H1 (cell line): Measurements from ENCODE around the gene AASDH. TPM values are rescaled to one million over a fixed set of nuclear protein-coding genes. Genes with fewer than 3 reads are reported as not detected.

ENCODE experiments used
- CTCF ChIA-PET: fragments of 300-600 bp; sonication (Branson Sonifier 250); formaldehyde crosslinking; loops from one replicate; lab custom pipeline; 2021; ENCODE audit not compliant: partially characterized antibody; lab: Charles Lee
- POLR2A ChIA-PET: fragments of 300-600 bp; sonication (Branson Sonifier 250); formaldehyde crosslinking; loops from one replicate; lab custom pipeline; 2021; ENCODE audit warnings: inconsistent platforms; ENCODE audit not compliant: partially characterized antibody; lab: Charles Lee
- DNase-seq, 2 experiments: peaks; one replicate each; pipeline versions ENCODE4 v3.0.0 to v3.0.0-alpha.2; 2010 to 2022; ENCODE audit warnings: low spot score in 2 of 2, low read depth in 1 of 2, mixed read lengths in 1 of 2
- FAIRE-seq: peaks from 2 replicates; lab custom pipeline; 2011; peaks lifted over from hg19 to GRCh38; lab: Jason Lieb, UNC
- H2AFZ ChIP-seq: 2 replicates; pipeline ENCODE4 v1.8.1; 2012; ENCODE audit warnings: low read length, inconsistent platforms
- H2AK5ac ChIP-seq: 2 replicates; pipeline ENCODE4 v1.6.1; 2013; ENCODE audit warnings: low read depth, low read length
- H2BK120ac ChIP-seq: replicated peaks from 2 replicates; pipeline ENCODE3; 2013; ENCODE audit warnings: low read depth, low read length, inconsistent platforms
- H2BK12ac ChIP-seq: 2 replicates; pipeline ENCODE4 v1.6.1; 2013; ENCODE audit warnings: low read depth, low read length
- H2BK15ac ChIP-seq: 2 replicates; pipeline ENCODE4 v1.6.1; 2013; ENCODE audit warnings: low read length
- H2BK20ac ChIP-seq: 2 replicates; pipeline ENCODE4 v1.6.1; 2013; ENCODE audit warnings: low read length
- H2BK5ac ChIP-seq: 2 replicates; pipeline ENCODE4 v1.6.1; 2013; ENCODE audit warnings: low read depth, low read length
- H3K14ac ChIP-seq: 2 replicates; pipeline ENCODE4 v1.6.1; 2013; ENCODE audit warnings: inconsistent platforms; ENCODE audit not compliant: insufficient read length
- H3K18ac ChIP-seq: 2 replicates; pipeline ENCODE4 v1.6.1; 2013; ENCODE audit warnings: low read length; ENCODE audit errors: extremely low read depth
- H3K23ac ChIP-seq: 2 replicates; pipeline ENCODE4 v1.6.1; 2013; ENCODE audit warnings: inconsistent platforms; ENCODE audit not compliant: insufficient read length
- H3K23me2 ChIP-seq: 2 replicates; pipeline ENCODE4 v1.6.1; 2013; ENCODE audit warnings: low read depth, low read length
- H3K27ac ChIP-seq: 2 replicates; pipeline ENCODE4 v1.6.1; 2011; ENCODE audit warnings: low read depth, low read length, inconsistent platforms
- H3K27me3 ChIP-seq, 4 experiments: replicated peaks in 1 of 4; 1 replicate in 1 of 4; 2 replicates in 3 of 4; pipeline versions ENCODE4 v1.6.1 to v1.8.1; 2011 to 2013; ENCODE audit warnings: low read length in 3 of 4, mild to moderate bottlenecking in 3 of 4, inconsistent platforms in 2 of 4, mixed read lengths in 2 of 4, moderate library complexity in 1 of 4; ENCODE audit not compliant: control insufficient read depth in 3 of 4, insufficient read depth in 3 of 4; ENCODE audit errors: extremely low read depth in 1 of 4
- H3K36me3 ChIP-seq, 4 experiments: 2 replicates each; pipeline versions ENCODE4 v1.6.1 to v1.8.1; 2011 to 2013; ENCODE audit warnings: mild to moderate bottlenecking in 4 of 4, low read length in 3 of 4, moderate library complexity in 2 of 4, control low read depth in 1 of 4, inconsistent platforms in 1 of 4; ENCODE audit not compliant: insufficient read depth in 4 of 4, control insufficient read depth in 2 of 4
- H3K4ac ChIP-seq: replicated peaks from 2 replicates; pipeline ENCODE3; 2013; ENCODE audit warnings: low read length, low read depth, mixed read lengths, inconsistent platforms; ENCODE audit not compliant: insufficient read length
- H3K4me1 ChIP-seq, 4 experiments: replicated peaks in 1 of 4; 1 replicate in 1 of 4; 2 replicates in 3 of 4; pipeline versions ENCODE4 v1.6.1 to v1.8.1; 2011 to 2013; ENCODE audit warnings: low read length in 3 of 4, inconsistent platforms in 2 of 4, mixed read lengths in 1 of 4; ENCODE audit not compliant: insufficient read depth in 4 of 4, control insufficient read depth in 3 of 4
- H3K4me2 ChIP-seq, 2 experiments: 2 replicates each; pipeline versions ENCODE4 v1.6.1 to v1.8.1; 2011 to 2013; ENCODE audit warnings: low read depth in 2 of 2, low read length in 2 of 2, control low read depth in 1 of 2, inconsistent platforms in 1 of 2, mild to moderate bottlenecking in 1 of 2; ENCODE audit not compliant: insufficient read depth in 1 of 2
- H3K4me3 ChIP-seq, 4 experiments: fragments of 200-600, 300-600 bp in 1 of 4; sonication (generic), shearing (Covaris generic), sonication (Bioruptor Twin) in 1 of 4; 2 replicates each; pipeline versions ENCODE4 v1.5.1 to v1.8.1; 2011 to 2016; ENCODE audit warnings: low read length in 4 of 4, low read depth in 3 of 4, control low read depth in 2 of 4, inconsistent platforms in 2 of 4, mild to moderate bottlenecking in 2 of 4, mixed read lengths in 1 of 4, moderate library complexity in 1 of 4; ENCODE audit not compliant: insufficient read depth in 2 of 4; ENCODE audit errors: extremely low read depth in 1 of 4
- H3K56ac ChIP-seq: replicated peaks from 2 replicates; pipeline ENCODE3; 2013; ENCODE audit warnings: low read depth, mild to moderate bottlenecking, mixed read lengths, low read length, inconsistent platforms; ENCODE audit not compliant: insufficient read length
- H3K79me1 ChIP-seq: 2 replicates; pipeline ENCODE4 v1.6.1; 2013; ENCODE audit warnings: low read depth, low read length, control low read depth
- H3K79me2 ChIP-seq, 2 experiments: 2 replicates each; pipeline versions ENCODE4 v1.6.1 to v1.8.1; 2012 to 2013; ENCODE audit warnings: low read length in 2 of 2, mild to moderate bottlenecking in 2 of 2, inconsistent platforms in 1 of 2; ENCODE audit not compliant: insufficient read depth in 2 of 2, control insufficient read depth in 1 of 2
- H3K9ac ChIP-seq, 4 experiments: replicated peaks in 1 of 4; 1 replicate in 1 of 4; 2 replicates in 3 of 4; pipeline versions ENCODE4 v1.6.1 to v1.8.1; 2011 to 2013; ENCODE audit warnings: low read depth in 3 of 4, low read length in 3 of 4, control low read depth in 2 of 4, mild to moderate bottlenecking in 2 of 4, moderate library complexity in 2 of 4, inconsistent platforms in 1 of 4; ENCODE audit errors: extremely low read depth in 1 of 4
- H3K9me3 ChIP-seq, 2 experiments: 2 replicates each; pipeline versions ENCODE4 v1.6.1 to v1.8.1; 2012 to 2013; ENCODE audit warnings: mild to moderate bottlenecking in 2 of 2, moderate library complexity in 2 of 2, control low read depth in 1 of 2, inconsistent platforms in 1 of 2, low read depth in 1 of 2, low read length in 1 of 2, mixed read lengths in 1 of 2; ENCODE audit not compliant: insufficient read depth in 2 of 2
- H4K20me1 ChIP-seq, 2 experiments: replicated peaks in 1 of 2; 2 replicates each; pipeline versions ENCODE3 to v1.8.1; 2011 to 2013; ENCODE audit warnings: inconsistent platforms in 2 of 2, low read length in 2 of 2, mild to moderate bottlenecking in 1 of 2; ENCODE audit not compliant: insufficient read depth in 2 of 2, control insufficient read depth in 1 of 2
- H4K5ac ChIP-seq: 2 replicates; pipeline ENCODE4 v1.6.1; 2013; ENCODE audit warnings: low read length, low read depth, mixed read lengths, inconsistent platforms; ENCODE audit not compliant: insufficient read length
- H4K8ac ChIP-seq: 2 replicates; pipeline ENCODE4 v1.8.0; 2013; ENCODE audit warnings: mild to moderate bottlenecking, moderate library complexity, low read length, inconsistent platforms; ENCODE audit not compliant: insufficient read depth; ENCODE audit errors: extremely low read depth
- H4K91ac ChIP-seq: replicated peaks from 2 replicates; pipeline ENCODE3; 2013; ENCODE audit warnings: low read length, mixed read lengths, inconsistent platforms; ENCODE audit not compliant: insufficient read length
- JUND ChIP-seq: IDR thresholded peaks from 2 replicates; pipeline ENCODE4 v1.6.1; 2011; ENCODE audit warnings: mild to moderate bottlenecking, improper control_type of control experiment, low read length
- KDM1A ChIP-seq: fragments of 200-600, 300-600 bp; sonication (generic); IDR thresholded peaks from 2 replicates; pipeline ENCODE4 v1.7.1; 2016; ENCODE audit warnings: mild to moderate bottlenecking, low read length, borderline replicate concordance
- KDM4A ChIP-seq: IDR thresholded peaks from one replicate; pipeline ENCODE4 v1.7.1; 2012; ENCODE audit warnings: low read depth, mild to moderate bottlenecking, moderate library complexity, low read length, inconsistent platforms; ENCODE audit not compliant: severe bottlenecking
- KDM5A ChIP-seq: fragments of 200-600 bp; IDR thresholded peaks from 2 replicates; pipeline ENCODE4 v1.7.1; 2012; ENCODE audit warnings: mild to moderate bottlenecking, low read length, inconsistent platforms, mixed read lengths
- POLR2AphosphoS5 ChIP-seq: IDR thresholded peaks from 2 replicates; pipeline ENCODE4 v1.6.1; 2011; ENCODE audit warnings: low read depth, low read length
- POU5F1 ChIP-seq: IDR thresholded peaks from 2 replicates; pipeline ENCODE4 v1.6.1; 2011; ENCODE audit warnings: low read depth, mild to moderate bottlenecking, low read length, moderate library complexity
- RXRA ChIP-seq: IDR thresholded peaks from 2 replicates; pipeline ENCODE4 v1.6.1; 2011; ENCODE audit warnings: low read depth, mild to moderate bottlenecking, low read length, moderate library complexity; ENCODE audit not compliant: insufficient read depth
- SIRT6 ChIP-seq: IDR thresholded peaks from one replicate; pipeline ENCODE4 v1.7.1; 2012; ENCODE audit warnings: low read length, inconsistent platforms
- SP2 ChIP-seq: IDR thresholded peaks from 2 replicates; pipeline ENCODE4 v1.6.1; 2012; ENCODE audit warnings: mild to moderate bottlenecking, low read length, inconsistent platforms
- SP4 ChIP-seq: IDR thresholded peaks from 2 replicates; pipeline ENCODE4 v1.6.1; 2012; ENCODE audit warnings: low read length, inconsistent platforms
- TAF7 ChIP-seq: optimal IDR thresholded peaks from 2 replicates; pipeline ENCODE3; 2011; ENCODE audit warnings: low read depth, mild to moderate bottlenecking, inconsistent platforms, low read length, moderate library complexity, borderline replicate concordance
- TCF12 ChIP-seq: IDR thresholded peaks from 2 replicates; pipeline ENCODE4 v1.6.1; 2011; ENCODE audit warnings: low read depth, mild to moderate bottlenecking, low read length
- WGBS, 2 experiments: shearing (Covaris generic) in 1 of 2; methylation state at CpG; one replicate each; pipeline versions ENCODE4 v1.1.6 to v1.1.7; 2013 to 2015; ENCODE audit warnings: low lambda C conversion rate in 2 of 2, mixed read lengths in 2 of 2, inconsistent platforms in 1 of 2, low coverage in 1 of 2, missing lambda C conversion rate in 1 of 2; ENCODE audit not compliant: insufficient replicate concordance in 2 of 2, insufficient coverage in 1 of 2, insufficient read length in 1 of 2; ENCODE audit errors: extremely low coverage in 1 of 2, missing lambda C conversion rate in 1 of 2; 5-methylcytosine and 5-hydroxymethylcytosine counted together
- polyA plus RNA-seq, 7 experiments: library from polyadenylated mRNA; depleted of rRNA in 3 of 7; stranded (reverse) in 5 of 7; unstranded in 2 of 7; fragments of >200 nt in 5 of 7; fragments of 200-250 nt in 2 of 7; gene quantifications; 1 replicate in 5 of 7; 2 replicates in 1 of 7; 4 replicates in 1 of 7; pipeline versions ENCODE4 v1.2.1 to v1.2.3, GENCODE V29; 2011 to 2013; ENCODE audit warnings: missing spikeins in 2 of 7, mixed read lengths in 2 of 7
- total RNA-seq: library from RNA; stranded (reverse); fragmentation: NEBNext Ultra II Directional; extraction: Animal tissue kit (Norgen Biotek cat#: 25700); gene quantifications from 2 replicates; pipeline ENCODE4 v1.2.1, GENCODE V29; 2021

The AASDH gene
- total and polyA plus RNA-seq, 2 of the 8 experiments (the other 6 are each of a cell fraction or from before 2014, with no cell fraction given), result 8.0 to 10.9 TPM

- Histone ChIP-seq H3K4ac (no peak overlapping the region), H3K14ac (no peak overlapping the region), H3K9me3 (no peaks in the 10 kb centered on the region), H2BK5ac (no peak overlapping the region), H2BK15ac (no peak overlapping the region), H2BK20ac (no peak overlapping the region), H3K27ac (no peak overlapping the region), H2BK120ac (no peak overlapping the region), H3K4me2 (no peak overlapping the region), H3K9ac (no peak overlapping the region), H2AFZ (no peak overlapping the region), H3K23me2 (no peaks in the 10 kb centered on the region), H3K18ac (no peak overlapping the region), H4K5ac (no peak overlapping the region), H3K4me1 (no peaks in the 10 kb centered on the region), H3K79me1 (no peaks in the 10 kb centered on the region), H4K8ac (no peak overlapping the region), H2AK5ac (no peak overlapping the region), H3K4me3 (no peak overlapping the region), H4K20me1 (no peaks in the 10 kb centered on the region), H3K36me3 (peaks cover 0 to 9% (median 0%) of the 10 kb centered on the region in 4 experiments; a peak in 1 of 8 replicates), H4K91ac (no peak overlapping the region), H3K27me3 (no peaks in the 10 kb centered on the region), H2BK12ac (no peak overlapping the region), H3K56ac (no peak overlapping the region), H3K23ac (no peak overlapping the region), H3K79me2 (no peaks in the 10 kb centered on the region)
- TF ChIP-seq KDM1A, result no peak
- no peak for TF ChIP-seq POU5F1
- TF ChIP-seq TCF12, result no peak
- no peak for TF ChIP-seq SP4
- TF ChIP-seq SIRT6, result no peak
- no peak for TF ChIP-seq POLR2AphosphoS5
- TF ChIP-seq KDM4A, result no peak
- TF ChIP-seq RXRA, result no peak
- no peak for TF ChIP-seq JUND
- no peak for TF ChIP-seq TAF7
- TF ChIP-seq KDM5A, result no peak
- no peak for TF ChIP-seq SP2
- WGBS, 2 experiments, result 88% methylated on average over 4 of the region's 4 CpGs; no CpG with 5 or more reads in 1 of the 2 experiments
- POLR2A ChIA-PET, result interaction anchor here (1.4 kb wide), 1 partner anchor 90 kb away, joined by 4 read pairs; the partner anchor contains the start of genes PAICS and PPAT
- FAIRE-seq (no peak), DNase-seq (no peak)
- CTCF ChIA-PET, result interaction anchor here (0.9 kb wide), 1 partner anchor 112 kb away, joined by 4 read pairs; no protein-coding TSS in a partner anchor
These were observed 41.8 kb downstream of the AASDH start for GRCh38 chr4:56345458-56345857.
